GM10248 (cell line): Measurements from ENCODE around the gene HIRA.

Experiments used
- CTCF ChIA-PET: fragments of 300-600 bp; sonication (Branson Sonifier 250); formaldehyde crosslinking; extraction: SDS; loops from one replicate; lab custom pipeline; 2021; ENCODE audit warnings: antibody characterized with exemption; lab: Yijun Ruan, JAX
- POLR2A ChIA-PET: fragments of 350-650 bp; sonication (Branson Sonifier 250); formaldehyde crosslinking; extraction: SDS; loops from one replicate; lab custom pipeline; 2020; ENCODE audit warnings: antibody characterized with exemption; lab: Yijun Ruan, JAX
- DNase-seq: peaks from one replicate; pipeline ENCODE4 v3.0.0; 2012; ENCODE audit errors: extremely low spot score
- TF ChIP-seq, protein P1 (sequence below): IDR thresholded peaks from 2 replicates; pipeline ENCODE4 v1.5.1; 2012; ENCODE audit warnings: mild to moderate bottlenecking, low read depth; ENCODE audit errors: extremely low read depth, missing control alignments, control extremely low read depth

Gene HIRA

DNA sequence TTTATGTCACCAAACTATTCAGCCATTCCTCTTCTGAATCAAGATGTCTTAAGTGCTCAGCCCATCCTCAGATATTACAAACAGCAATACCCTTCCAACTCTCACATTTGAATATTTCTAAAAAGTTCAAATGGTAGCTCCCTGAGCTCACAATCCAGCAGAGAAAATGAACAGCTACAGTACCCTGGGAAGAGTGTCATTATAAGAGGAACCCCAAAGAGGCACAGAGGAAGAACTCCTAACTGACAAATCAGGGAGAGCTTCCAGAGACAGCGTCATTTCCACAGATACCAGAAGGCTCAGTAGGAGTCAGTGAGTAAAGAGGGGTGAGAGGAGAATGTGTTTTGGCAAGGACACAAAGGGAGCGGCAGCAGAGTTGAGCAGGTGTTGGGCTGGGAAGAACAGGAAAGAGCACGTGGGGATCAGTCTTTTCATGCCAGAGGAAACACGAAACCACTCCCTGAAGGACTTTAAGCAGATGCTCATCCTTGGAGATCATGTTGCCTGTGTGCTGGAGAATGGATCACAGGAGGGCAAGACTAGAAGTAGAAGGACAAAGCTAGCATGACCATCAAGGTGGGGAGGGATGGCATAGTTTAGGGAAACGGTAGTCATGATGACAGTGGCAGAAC lies 144.3 kb downstream of the HIRA start:
- CTCF ChIA-PET = interaction anchor here (1.1 to 1.7 kb wide), 2 partner anchors 8 to 13 kb away, joined by 3 to 6 read pairs; no protein-coding TSS in a partner anchor
- no peak for DNase-seq
- POLR2A ChIA-PET = no interaction called here
- TF ChIP-seq, protein P1, sequence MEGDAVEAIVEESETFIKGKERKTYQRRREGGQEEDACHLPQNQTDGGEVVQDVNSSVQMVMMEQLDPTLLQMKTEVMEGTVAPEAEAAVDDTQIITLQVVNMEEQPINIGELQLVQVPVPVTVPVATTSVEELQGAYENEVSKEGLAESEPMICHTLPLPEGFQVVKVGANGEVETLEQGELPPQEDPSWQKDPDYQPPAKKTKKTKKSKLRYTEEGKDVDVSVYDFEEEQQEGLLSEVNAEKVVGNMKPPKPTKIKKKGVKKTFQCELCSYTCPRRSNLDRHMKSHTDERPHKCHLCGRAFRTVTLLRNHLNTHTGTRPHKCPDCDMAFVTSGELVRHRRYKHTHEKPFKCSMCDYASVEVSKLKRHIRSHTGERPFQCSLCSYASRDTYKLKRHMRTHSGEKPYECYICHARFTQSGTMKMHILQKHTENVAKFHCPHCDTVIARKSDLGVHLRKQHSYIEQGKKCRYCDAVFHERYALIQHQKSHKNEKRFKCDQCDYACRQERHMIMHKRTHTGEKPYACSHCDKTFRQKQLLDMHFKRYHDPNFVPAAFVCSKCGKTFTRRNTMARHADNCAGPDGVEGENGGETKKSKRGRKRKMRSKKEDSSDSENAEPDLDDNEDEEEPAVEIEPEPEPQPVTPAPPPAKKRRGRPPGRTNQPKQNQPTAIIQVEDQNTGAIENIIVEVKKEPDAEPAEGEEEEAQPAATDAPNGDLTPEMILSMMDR = no peak

DNA sequence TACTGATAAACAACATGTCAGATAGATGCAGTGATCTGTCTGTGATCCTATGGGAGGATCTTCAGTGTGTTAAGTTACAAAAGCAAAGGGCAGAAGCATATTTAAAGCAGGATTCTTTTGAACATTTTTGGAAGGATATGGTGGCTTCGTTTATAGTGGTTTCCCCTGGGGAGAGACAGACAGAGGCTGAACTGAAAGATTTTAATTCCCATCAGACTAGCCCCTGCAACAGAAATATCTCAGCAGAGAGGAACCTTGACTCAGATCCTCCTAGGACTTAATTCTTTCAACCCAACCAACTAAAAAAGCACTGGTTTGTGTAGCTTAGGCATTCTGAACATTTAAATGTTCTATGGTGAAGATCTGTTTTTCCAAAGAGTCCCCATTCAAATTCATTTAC lies 145.7 kb downstream of the HIRA start:
- TF ChIP-seq, protein P1 = no peak
- POLR2A ChIA-PET = no interaction called here
- DNase-seq = no peak
- CTCF ChIA-PET = interaction anchor here (1.5 to 1.7 kb wide), 2 partner anchors 9 to 10 kb away, joined by 4 to 6 read pairs; no protein-coding TSS in a partner anchor
